Stomach (tissue), 9 donors: ENCODE results near the gene PARVG. TPM values are rescaled to one million over a fixed set of nuclear protein-coding genes. Genes with fewer than 3 reads are reported as not detected.

Experiments used
- DNase-seq, 2 donors: peaks; one replicate each; pipeline versions ENCODE4 v3.0.0 to v3.0.0-alpha.2; 2013 to 2019
- H3K27ac ChIP-seq, 5 donors: fragments of 200-600 bp in 4 of 5; sonication (generic) in 4 of 5; one replicate each; pipeline ENCODE4 v1.5.1; 2013 to 2019; ENCODE audit warnings: mild to moderate bottlenecking in 1 of 5, moderate library complexity in 1 of 5
- H3K27me3 ChIP-seq, 3 donors: fragments of 200-600 bp; sonication (generic); one replicate each; pipeline ENCODE4 v1.5.1; 2017 to 2019; ENCODE audit warnings: mixed run types in 1 of 3
- H3K36me3 ChIP-seq, 4 donors: fragments of 200-600 bp; sonication (generic); 1 replicate in 3 of 4; 2 replicates in 1 of 4; pipeline ENCODE4 v1.5.1; 2016 to 2019
- H3K4me1 ChIP-seq, 4 donors: fragments of 200-600 bp; sonication (generic); one replicate each; pipeline ENCODE4 v1.5.1; 2016 to 2019
- H3K4me3 ChIP-seq, 4 donors: fragments of 200-600 bp; sonication (generic) in 3 of 4; one replicate each; pipeline ENCODE4 v1.5.1; 2016 to 2019; ENCODE audit warnings: mild to moderate bottlenecking in 1 of 4
- H3K9me3 ChIP-seq, 4 donors: fragments of 200-600 bp; sonication (generic); one replicate each; pipeline ENCODE4 v1.5.1; 2016 to 2019
- CTCF ChIP-seq, 7 experiments: fragments of 450-650 bp in 4 of 7; fragments of 200-600 bp in 3 of 7; sonication (generic) in 3 of 7; IDR thresholded peaks; one replicate each; pipeline ENCODE4 v1.5.1; 2016 to 2019; ENCODE audit warnings: antibody characterized with exemption in 7 of 7, control low read depth in 2 of 7, mild to moderate bottlenecking in 1 of 7
- EP300 ChIP-seq: sonication (generic); formaldehyde crosslinking; IDR thresholded peaks from one replicate; pipeline ENCODE4 v1.6.1; 2017; ENCODE audit warnings: antibody characterized with exemption
- POLR2A ChIP-seq, 4 donors: fragments of 450-650 bp; IDR thresholded peaks; one replicate each; pipeline ENCODE4 v1.6.1; 2016; ENCODE audit warnings: antibody characterized with exemption in 4 of 4, control low read depth in 2 of 4, mild to moderate bottlenecking in 1 of 4, moderate library complexity in 1 of 4
- POLR2AphosphoS5 ChIP-seq, 3 donors: sonication (generic); formaldehyde crosslinking; IDR thresholded peaks; one replicate each; pipeline ENCODE4 v1.6.1; 2016; ENCODE audit warnings: antibody characterized with exemption in 3 of 3
- WGBS, 5 donors: extraction: QIAGEN DNeasy Blood & Tissue Kit in 3 of 5; methylation state at CpG; one replicate each; pipeline versions ENCODE4 v1.1.5 to v1.1.7; 2013 to 2018; 5-methylcytosine and 5-hydroxymethylcytosine counted together
- intact Hi-C: fragments of 100-400 bp; cut with DNase I; formaldehyde crosslinking; loops from one replicate; pipeline ENCODE4 v1.15.1; 2023; ENCODE audit warnings: low total_unique reads
- polyA plus RNA-seq, 3 donors: library from polyadenylated mRNA; stranded (reverse); fragments of 200-250 nt; gene quantifications; one replicate each; pipeline ENCODE4 v1.2.3, GENCODE V29; 2013
- total RNA-seq, 5 donors: library from RNA; depleted of rRNA; stranded (reverse); fragments of >200 nt; gene quantifications; one replicate each; pipeline versions ENCODE4 v1.1.0 to v1.2.3, GENCODE V29; 2014 to 2016
- donor health status: healthy with polysubstance abuse.
- donor health status: Bipolar disorder and iron deficiency.
- donor health status: healthy.

The PARVG gene
- total and polyA plus RNA-seq, 8 donors = 5.7 to 78.2 (median 16.7) TPM

DNA sequence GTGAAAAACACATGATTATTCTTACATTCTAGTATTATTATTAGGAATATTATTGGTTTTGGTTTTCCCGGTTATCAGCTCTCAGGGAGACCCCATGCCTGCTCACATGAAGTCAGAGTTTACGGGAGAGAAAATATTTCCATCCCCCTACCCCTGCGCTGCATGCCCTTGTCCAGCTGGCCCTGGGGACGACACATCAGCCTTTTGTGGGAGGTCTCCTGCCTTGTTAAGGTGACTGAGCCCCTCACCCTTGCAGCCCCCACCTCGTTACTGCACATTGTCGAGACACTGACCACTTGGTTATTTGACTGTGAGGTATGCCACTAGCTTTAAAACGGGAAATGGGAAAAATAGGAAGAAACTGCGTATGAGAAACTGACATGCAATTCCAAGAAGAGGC, 63.0 kb downstream of the PARVG start:
- no peak for TF ChIP-seq POLR2AphosphoS5 (IDR thresholded peaks at IDR 0.05)
- TF ChIP-seq EP300 = no peak
- no peak for TF ChIP-seq CTCF (IDR thresholded peaks at IDR 0.05)
- TF ChIP-seq POLR2A (IDR thresholded peaks at IDR 0.05) = no peak
- DNase-seq = peak in 1 of 2 donors; percentile 20
- Histone ChIP-seq H3K4me1 (no peaks in the 10 kb centered on the region), H3K27me3 (peaks cover 0 to 24% (median 0%) of the 10 kb centered on the region in 3 donors), H3K36me3 (no peaks in the 10 kb centered on the region), H3K27ac (no peak overlapping the region), H3K4me3 (no peak overlapping the region), H3K9me3 (no peaks in the 10 kb centered on the region)
- whole genome bisulfite sequencing, 5 donors = 72 to 81% (median 78%) methylated on average over 8 of the region's 8 CpGs
- intact Hi-C loops = no loop called here

DNA sequence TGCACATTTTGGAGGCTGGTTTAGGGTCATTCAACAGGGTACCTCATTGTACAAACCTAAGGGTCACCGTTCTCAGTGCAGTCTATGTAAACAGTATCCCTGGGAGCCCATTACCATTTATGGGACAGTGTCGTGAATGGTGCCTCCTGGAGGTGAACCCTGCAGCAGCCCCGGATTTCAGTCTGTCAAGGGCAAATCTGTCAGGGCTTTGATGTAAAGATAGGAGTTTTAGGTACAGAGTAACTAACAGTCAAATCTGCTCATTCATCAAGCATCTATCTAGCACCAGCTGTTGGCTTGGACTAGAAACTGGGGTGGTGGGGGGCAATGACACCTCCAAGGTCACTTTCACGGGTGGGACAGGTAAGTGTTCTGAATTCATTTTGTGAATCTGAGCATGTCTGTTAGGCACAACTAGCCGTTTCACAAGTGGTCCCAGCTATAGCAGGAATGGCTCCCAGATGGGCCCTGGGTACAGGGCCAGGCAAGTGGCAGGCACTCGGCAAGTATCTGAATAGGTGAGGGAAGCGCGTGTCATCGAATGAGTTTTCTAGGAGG, 63.6 kb downstream of the PARVG start:
- H3K4me1 ChIP-seq = no peaks in the 10 kb centered on the region
- H3K4me3 ChIP-seq = no peak overlapping the region
- 78 to 85% (median 83%) methylated on average over 9 of the region's 9 CpGs for WGBS, 5 donors
- H3K27me3 ChIP-seq = peaks cover 0 to 24% (median 0%) of the 10 kb centered on the region in 3 donors
- H3K27ac ChIP-seq = no peak overlapping the region
- peak in 1 of 2 donors; percentile 5 for DNase-seq
- TF ChIP-seq CTCF (IDR thresholded peaks at IDR 0.05) = no peak
- no peak for TF ChIP-seq EP300
- TF ChIP-seq POLR2AphosphoS5 (IDR thresholded peaks at IDR 0.05) = no peak
- TF ChIP-seq POLR2A (IDR thresholded peaks at IDR 0.05) = no peak
- peaks cover under 1 to 6% (median 3%) of the 10 kb centered on the region in 4 donors for H3K9me3 ChIP-seq
- intact Hi-C loops = no loop called here
- H3K36me3 ChIP-seq = no peaks in the 10 kb centered on the region

DNA sequence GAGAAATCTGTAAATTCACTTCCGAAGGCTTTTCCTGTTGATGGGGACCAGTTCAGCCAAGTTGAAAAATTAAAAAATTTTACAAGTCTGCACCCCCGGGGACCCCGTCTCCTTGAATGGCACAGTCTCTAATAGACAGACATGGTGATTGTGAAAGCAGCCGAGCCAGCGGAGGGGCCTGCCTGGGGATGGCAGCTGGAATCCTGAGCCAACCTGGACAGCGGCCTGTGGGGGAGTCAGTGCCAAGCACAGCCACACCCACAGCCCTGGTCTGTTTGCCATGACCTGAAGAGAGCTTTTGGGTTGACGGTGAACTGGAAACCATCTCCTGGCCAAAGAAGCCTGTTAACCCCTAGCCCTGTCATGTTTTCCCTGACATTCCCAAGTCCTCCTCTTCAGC, 64.7 kb downstream of the PARVG start:
- TF ChIP-seq POLR2A (IDR thresholded peaks at IDR 0.05) = no peak
- no peak for TF ChIP-seq EP300
- no peak for TF ChIP-seq CTCF (IDR thresholded peaks at IDR 0.05)
- TF ChIP-seq POLR2AphosphoS5 (IDR thresholded peaks at IDR 0.05) = no peak
- Histone ChIP-seq H3K4me3 (no peak overlapping the region), H3K9me3 (peaks cover 2 to 17% (median 13%) of the 10 kb centered on the region in 4 donors), H3K36me3 (no peaks in the 10 kb centered on the region), H3K27ac (no peak overlapping the region), H3K4me1 (no peaks in the 10 kb centered on the region), H3K27me3 (peaks cover 0 to 24% (median 0%) of the 10 kb centered on the region in 3 donors)
- WGBS, 5 donors = 75 to 85% (median 78%) methylated on average over 7 of the region's 7 CpGs
- DNase-seq = peak in 1 of 2 donors; percentile 3
- intact Hi-C loops = no loop called here

DNA sequence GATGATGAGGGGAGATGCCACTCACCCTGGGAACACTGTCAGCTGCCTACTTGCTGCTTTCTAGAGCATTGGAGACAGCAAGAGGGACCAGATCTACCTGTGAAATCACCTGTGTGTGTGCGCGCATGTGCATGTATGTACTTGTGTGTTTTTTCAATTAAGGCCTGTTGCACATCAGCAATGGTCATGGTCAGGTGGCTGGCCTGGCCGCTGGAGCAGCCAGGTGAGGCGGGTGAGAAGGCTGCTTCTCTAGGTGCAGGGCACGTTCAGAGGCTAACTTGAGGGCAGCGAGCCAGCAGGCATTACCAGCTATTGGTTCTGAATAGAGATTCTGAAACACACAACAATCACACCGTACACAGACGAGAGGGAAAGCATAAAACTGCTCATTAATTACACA, 65.1 kb downstream of the PARVG start:
- TF ChIP-seq EP300 = no peak
- TF ChIP-seq POLR2AphosphoS5 (IDR thresholded peaks at IDR 0.05) = no peak
- no peak for TF ChIP-seq CTCF (IDR thresholded peaks at IDR 0.05)
- no peak for TF ChIP-seq POLR2A (IDR thresholded peaks at IDR 0.05)
- DNase-seq = peak in 1 of 2 donors; percentile 20
- Histone ChIP-seq H3K27me3 (peaks cover 0 to 24% (median 0%) of the 10 kb centered on the region in 3 donors), H3K27ac (no peak overlapping the region), H3K4me3 (no peak overlapping the region), H3K36me3 (no peaks in the 10 kb centered on the region), H3K4me1 (no peaks in the 10 kb centered on the region), H3K9me3 (peaks cover 2 to 21% (median 17%) of the 10 kb centered on the region in 4 donors)
- 77 to 87% (median 83%) methylated on average over 8 of the region's 8 CpGs for WGBS, 5 donors
- intact Hi-C loops = no loop called here
